ENCODE data around the gene YAF2.
A peak's percentile ranks its signal among the peaks of the same experiment; 100 is the strongest.

YAF2 gene

GRCh38 chr12:42141981-42142606, 96.0 kb downstream of the YAF2 start:
- no peak for DNase-seq

DNA sequence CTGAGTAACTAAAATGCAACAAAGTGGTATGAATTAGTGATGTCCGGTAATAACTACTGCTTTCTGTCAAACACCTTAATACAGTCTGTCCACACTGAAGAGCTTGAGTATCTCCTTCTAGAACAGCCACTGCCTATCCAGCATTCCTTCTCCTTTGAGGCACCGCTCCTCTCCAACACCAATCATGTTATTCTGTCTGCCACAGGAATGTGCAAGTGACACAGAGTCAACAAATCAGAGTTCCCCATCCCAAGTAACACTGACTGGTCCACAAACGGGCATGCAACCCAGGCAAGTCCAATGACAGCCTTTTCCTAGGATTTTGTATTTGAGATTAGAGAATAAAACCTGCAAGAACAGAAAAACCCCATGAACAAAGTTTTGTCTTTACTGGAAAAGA, 97.1 kb downstream of the YAF2 start:
- DNase-seq = no peak

- peak; percentile 24 to 48 for DNase-seq
Measured at GRCh38 chr12:42135259-42135814, 102.7 kb downstream of the YAF2 start.

- DNase-seq = no peak
Measured at GRCh38 chr12:42130672-42131402, 107.2 kb downstream of the YAF2 start.

DNA sequence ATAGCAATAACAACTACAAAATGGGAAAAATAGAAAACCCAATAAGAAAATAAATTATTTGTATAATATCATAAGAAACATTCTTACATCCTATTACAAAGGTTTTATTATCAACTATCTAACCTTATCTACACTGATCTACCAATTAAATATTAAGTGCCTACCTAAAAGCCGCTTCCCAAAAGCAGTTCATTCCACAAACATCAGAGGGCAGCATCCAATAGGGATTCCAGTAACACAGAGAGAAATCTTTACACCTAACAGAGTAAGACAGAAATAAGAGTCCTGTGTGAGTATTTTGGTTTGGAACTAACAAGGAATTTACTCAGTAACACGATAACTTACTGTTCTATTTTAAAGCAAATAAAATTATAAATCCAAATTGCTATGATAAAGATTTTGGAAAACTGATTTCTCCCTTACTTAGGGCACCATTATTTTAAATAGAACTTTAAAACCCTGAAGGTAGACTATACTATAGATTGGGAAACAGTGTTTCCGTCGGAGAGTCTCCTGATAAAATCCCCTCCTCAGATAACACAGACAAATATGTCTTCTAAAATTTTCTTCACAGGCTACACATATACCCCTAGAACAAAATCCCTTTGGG, 108.3 kb downstream of the YAF2 start:
- DNase-seq = peak; percentile 47 to 82

- no peak for DNase-seq
Measured at GRCh38 chr12:42128888-42129287, 109.2 kb downstream of the YAF2 start.

- DNase-seq = no peak
Measured at GRCh38 chr12:42128327-42128726, 109.7 kb downstream of the YAF2 start.

DNA sequence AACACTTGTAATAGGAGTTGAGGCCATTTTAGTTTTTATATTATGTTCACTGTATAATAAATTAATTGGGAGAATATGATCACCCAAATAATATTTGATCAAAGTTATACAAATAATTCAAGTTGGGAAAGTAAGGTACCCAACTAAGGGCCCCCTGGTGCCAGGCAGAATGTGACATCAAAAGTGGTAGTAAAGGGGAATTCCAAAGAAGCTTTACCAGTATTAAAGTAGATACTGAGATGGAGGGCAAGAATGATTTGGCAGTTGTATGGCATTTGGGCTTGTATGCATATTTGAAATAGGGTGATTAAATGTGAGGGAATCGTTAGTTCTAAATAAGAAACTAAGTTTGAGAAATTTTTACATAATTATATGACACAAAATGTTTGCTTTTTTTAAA, 111.1 kb downstream of the YAF2 start:
- DNase-seq = no peak

DNA sequence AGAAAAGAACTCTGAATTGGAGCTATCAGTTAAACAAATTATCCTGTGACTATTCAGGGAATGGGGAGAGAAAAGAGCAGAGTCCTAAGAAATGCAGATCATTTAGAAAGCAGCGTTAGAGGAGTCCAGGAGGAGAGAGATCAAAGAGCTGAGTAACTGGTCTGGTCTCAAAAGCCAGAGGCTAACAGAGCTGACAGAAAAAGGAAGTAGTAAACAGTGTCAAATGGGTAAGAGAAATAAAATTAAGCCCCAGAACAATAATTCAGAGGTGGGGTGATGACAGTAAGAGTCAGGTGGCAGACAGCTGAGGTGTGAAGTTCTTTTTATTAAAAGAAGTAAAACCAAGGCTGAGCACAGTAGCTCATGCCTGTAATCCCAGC, 112.7 kb downstream of the YAF2 start:
- DNase-seq = no peak

DNA sequence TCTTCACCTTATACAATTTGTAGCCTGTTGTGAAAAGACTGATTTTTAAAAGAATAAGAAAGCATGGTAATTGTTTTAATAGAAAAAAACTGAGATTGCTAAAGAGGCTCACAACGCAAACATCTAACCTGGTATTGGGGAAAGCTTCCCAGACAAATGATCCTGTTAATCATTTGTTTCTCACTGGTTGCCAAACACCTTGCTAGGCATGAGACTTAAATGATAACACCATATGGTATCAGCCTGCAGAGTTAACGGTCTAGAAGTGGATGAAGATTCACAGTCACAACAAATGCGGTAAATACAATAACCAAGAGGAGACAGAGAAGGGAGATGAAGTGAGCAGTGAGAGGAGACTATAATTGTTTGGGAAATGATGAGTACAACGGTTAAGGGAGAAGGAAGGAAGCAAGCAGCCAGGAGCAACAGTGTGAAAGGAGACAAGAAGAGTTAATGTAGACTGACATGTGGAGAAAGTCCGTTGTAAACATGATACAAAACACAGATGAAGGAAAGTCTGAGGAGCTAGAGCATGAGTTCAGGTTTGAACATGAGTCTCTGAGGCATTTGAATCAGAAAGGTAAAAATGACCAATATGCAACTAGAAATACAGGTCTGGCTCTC, 113.2 kb downstream of the YAF2 start:
- no peak for DNase-seq

GRCh38 chr12:42119085-42119633, 118.9 kb downstream of the YAF2 start:
- DNase-seq = no peak

- DNase-seq = no peak
Measured at GRCh38 chr12:42118136-42118879, 119.7 kb downstream of the YAF2 start.

DNA sequence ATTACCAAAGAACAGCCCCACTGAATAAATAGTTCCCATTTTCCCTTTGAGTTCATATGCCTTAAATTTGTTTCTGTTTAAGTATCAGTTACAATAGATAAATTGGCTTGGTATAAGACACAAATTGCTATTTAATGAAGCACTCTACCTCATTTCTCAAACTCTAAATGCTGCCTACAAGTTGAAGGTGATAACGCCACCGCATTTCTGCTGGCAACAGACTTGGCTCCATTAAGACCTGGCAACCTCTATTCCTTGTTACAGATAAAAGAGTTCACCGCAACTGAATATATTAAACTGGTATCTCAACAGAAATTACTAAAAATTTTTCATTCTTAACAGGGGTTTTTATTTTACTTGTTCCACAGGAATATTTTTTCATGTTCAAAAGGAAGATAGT, 129.0 kb downstream of the YAF2 start:
- DNase-seq = no peak
